Vagina (tissue), 2 donors: ENCODE results near the gene HMCN2. TPM values are rescaled to one million over a fixed set of nuclear protein-coding genes. Genes with fewer than 3 reads are reported as not detected.

Experiments used
- DNase-seq, 2 donors: peaks; one replicate each; pipeline ENCODE4 v3.0.0-alpha.2; 2017; ENCODE audit errors: extremely low spot score in 2 of 2
- H3K27ac ChIP-seq: fragments of 200-600 bp; sonication (generic); one replicate; pipeline ENCODE4 v1.5.1; 2019
- H3K27me3 ChIP-seq: fragments of 200-600 bp; sonication (generic); one replicate; pipeline ENCODE4 v1.5.1; 2019
- H3K36me3 ChIP-seq, 2 donors: fragments of 200-600 bp; sonication (generic); one replicate each; pipeline ENCODE4 v1.5.1; 2017 to 2019
- H3K4me1 ChIP-seq: fragments of 200-600 bp; sonication (generic); one replicate; pipeline ENCODE4 v1.5.1; 2019
- H3K4me3 ChIP-seq, 2 donors: fragments of 200-600 bp; sonication (generic); 1 replicate in 1 of 2; 2 replicates in 1 of 2; pipeline ENCODE4 v1.5.1; 2016 to 2019
- H3K9me3 ChIP-seq: fragments of 200-600 bp; sonication (generic); one replicate; pipeline ENCODE4 v1.5.1; 2019
- CTCF ChIP-seq, 3 experiments: fragments of 450-650 bp in 2 of 3; fragments of 200-600 bp in 1 of 3; sonication (generic) in 1 of 3; IDR thresholded peaks; one replicate each; pipeline ENCODE4 v1.5.1; 2017 to 2019; ENCODE audit warnings: antibody characterized with exemption in 3 of 3, mild to moderate bottlenecking in 2 of 3, moderate library complexity in 2 of 3
- POLR2A ChIP-seq, 2 donors: fragments of 450-650 bp; IDR thresholded peaks; one replicate each; pipeline ENCODE4 v1.6.1; 2017; ENCODE audit warnings: antibody characterized with exemption in 2 of 2, mild to moderate bottlenecking in 2 of 2, moderate library complexity in 2 of 2
- POLR2AphosphoS5 ChIP-seq, 2 donors: sonication (generic); formaldehyde crosslinking; IDR thresholded peaks; one replicate each; pipeline ENCODE4 v1.9.0; 2017; ENCODE audit warnings: antibody characterized with exemption in 2 of 2, mild to moderate bottlenecking in 2 of 2, low read depth in 1 of 2; ENCODE audit not compliant: insufficient read depth in 1 of 2
- intact Hi-C: fragments of 100-400 bp; cut with DNase I; formaldehyde crosslinking; loops from one replicate; pipeline ENCODE4 v1.15.1; 2023
- total RNA-seq: library from RNA; depleted of rRNA; stranded (reverse); fragments of >200 nt; gene quantifications from one replicate; pipeline ENCODE4 v1.2.3, GENCODE V29; 2016

Gene HMCN2
- total RNA-seq, 1 donor from 2014 or later, result 5.2 TPM

GRCh38 chr9:130365323-130365721 is 99.8 kb downstream of the HMCN2 start:
- intact Hi-C loops, result no loop called here
- H3K27ac ChIP-seq, result no peak overlapping the region
- DNase-seq, result no peak
- no peaks in the 10 kb centered on the region for H3K4me1 ChIP-seq
- H3K27me3 ChIP-seq, result no peaks in the 10 kb centered on the region
- no peaks in the 10 kb centered on the region for H3K36me3 ChIP-seq
- no peak for TF ChIP-seq POLR2AphosphoS5 (IDR thresholded peaks at IDR 0.05; ENCODE audit: insufficient read depth in 1 of 2, low read depth in 1 of 2)
- no peak for TF ChIP-seq POLR2A (IDR thresholded peaks at IDR 0.05)
- no peak for TF ChIP-seq CTCF (IDR thresholded peaks at IDR 0.05)
- H3K4me3 ChIP-seq, result no peak overlapping the region
- H3K9me3 ChIP-seq, result no peaks in the 10 kb centered on the region

- no peak for DNase-seq
- Histone ChIP-seq H3K27me3 (no peaks in the 10 kb centered on the region), H3K36me3 (no peaks in the 10 kb centered on the region), H3K4me3 (no peak overlapping the region), H3K9me3 (no peaks in the 10 kb centered on the region), H3K27ac (no peak overlapping the region), H3K4me1 (no peaks in the 10 kb centered on the region)
- intact Hi-C loops, result no loop called here
- no peak for TF ChIP-seq POLR2A (IDR thresholded peaks at IDR 0.05)
- no peak for TF ChIP-seq POLR2AphosphoS5 (IDR thresholded peaks at IDR 0.05; ENCODE audit: insufficient read depth in 1 of 2, low read depth in 1 of 2)
- no peak for TF ChIP-seq CTCF (IDR thresholded peaks at IDR 0.05)
Observed at GRCh38 chr9:130366072-130366471, 100.5 kb downstream of the HMCN2 start.

- Histone ChIP-seq H3K9me3 (no peaks in the 10 kb centered on the region), H3K4me3 (no peak overlapping the region), H3K36me3 (no peaks in the 10 kb centered on the region), H3K27me3 (no peaks in the 10 kb centered on the region), H3K27ac (no peak overlapping the region), H3K4me1 (no peaks in the 10 kb centered on the region)
- intact Hi-C loops, result no loop called here
- no peak for TF ChIP-seq POLR2AphosphoS5 (IDR thresholded peaks at IDR 0.05; ENCODE audit: insufficient read depth in 1 of 2, low read depth in 1 of 2)
- DNase-seq, result no peak
Observed at GRCh38 chr9:130366888-130367550, 101.5 kb downstream of the HMCN2 start.

- Histone ChIP-seq H3K27ac (no peak overlapping the region), H3K4me3 (no peak overlapping the region), H3K36me3 (no peaks in the 10 kb centered on the region), H3K9me3 (no peaks in the 10 kb centered on the region), H3K4me1 (no peaks in the 10 kb centered on the region), H3K27me3 (no peaks in the 10 kb centered on the region)
- intact Hi-C loops, result no loop called here
- TF ChIP-seq POLR2A (IDR thresholded peaks at IDR 0.05), result no peak
- no peak for TF ChIP-seq POLR2AphosphoS5 (IDR thresholded peaks at IDR 0.05; ENCODE audit: insufficient read depth in 1 of 2, low read depth in 1 of 2)
- TF ChIP-seq CTCF (IDR thresholded peaks at IDR 0.05), result no peak
- DNase-seq, result no peak
Observed at GRCh38 chr9:130368631-130369103, 103.1 kb downstream of the HMCN2 start.

- no peak overlapping the region for H3K27ac ChIP-seq
- no peaks in the 10 kb centered on the region for H3K27me3 ChIP-seq
- intact Hi-C loops, result no loop called here
- no peaks in the 10 kb centered on the region for H3K9me3 ChIP-seq
- no peak overlapping the region for H3K4me3 ChIP-seq
- DNase-seq, result no peak
- H3K4me1 ChIP-seq, result no peaks in the 10 kb centered on the region
- TF ChIP-seq POLR2AphosphoS5 (IDR thresholded peaks at IDR 0.05; ENCODE audit: insufficient read depth in 1 of 2, low read depth in 1 of 2) (no peak), CTCF (IDR thresholded peaks at IDR 0.05) (no peak), POLR2A (IDR thresholded peaks at IDR 0.05) (no peak)
- no peaks in the 10 kb centered on the region for H3K36me3 ChIP-seq
Observed at GRCh38 chr9:130370226-130370625, 104.7 kb downstream of the HMCN2 start.
